HG03442 (cell line): ENCODE data around the gene FXR2.
A peak's percentile ranks its signal among the peaks of the same experiment; 100 is the strongest.

Experiments
- ATAC-seq: cut with Tn5 transposase; IDR thresholded peaks from one replicate; pipeline ENCODE4 v1.9.1; 2021; ENCODE audit warnings: mild to moderate bottlenecking, moderate library complexity; ENCODE audit not compliant: unreplicated experiment

FXR2 gene

GRCh38 chr17:7573324-7574080 lies 41.2 kb downstream of the FXR2 start:
- peak; percentile 23 for ATAC-seq

- ATAC-seq = peak; percentile 1
These were observed 41.9 kb downstream of the FXR2 start for GRCh38 chr17:7572588-7573323.

GRCh38 chr17:7572338-7572587 lies 42.4 kb downstream of the FXR2 start:
- ATAC-seq = peak; percentile 85

GRCh38 chr17:7570351-7570750 lies 44.3 kb downstream of the FXR2 start:
- ATAC-seq = no peak

GRCh38 chr17:7569571-7569970 lies 45.1 kb downstream of the FXR2 start:
- no peak for ATAC-seq

GRCh38 chr17:7563115-7563869 lies 51.4 kb downstream of the FXR2 start:
- ATAC-seq = no peak

GRCh38 chr17:7562208-7562605 lies 52.5 kb downstream of the FXR2 start:
- no peak for ATAC-seq

DNA sequence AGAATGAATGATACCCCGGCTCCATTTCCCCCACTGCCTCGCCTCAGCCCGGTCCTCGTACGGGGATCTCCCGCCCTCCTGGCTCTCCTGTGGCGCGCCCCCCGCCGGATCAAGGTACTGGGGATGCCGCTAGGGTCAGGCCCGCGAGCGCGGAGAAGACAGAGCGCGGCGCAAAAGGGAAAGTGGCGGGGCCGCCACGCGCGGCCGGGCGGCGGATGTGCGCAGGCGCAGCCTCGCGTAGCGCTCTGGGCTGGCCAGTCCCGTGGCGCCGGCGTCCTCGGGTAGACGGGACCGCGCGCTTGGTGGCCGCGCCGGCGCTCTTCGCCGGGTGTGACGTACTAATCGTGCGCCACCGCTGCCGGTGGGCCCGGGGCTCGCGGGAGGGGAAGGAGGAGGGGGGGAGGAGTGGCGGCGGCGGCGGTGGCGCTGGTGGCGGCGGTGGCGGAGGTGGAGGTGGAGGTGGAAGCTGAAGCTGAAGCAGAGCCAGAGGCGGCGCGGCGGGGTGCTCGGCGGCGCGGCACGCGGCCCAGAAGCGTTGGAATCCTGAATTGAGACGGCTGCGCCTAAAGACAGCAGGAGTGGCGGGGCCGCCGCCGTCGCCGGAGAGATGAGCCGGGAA lies 53.0 kb downstream of the FXR2 start, which contains the start of gene SENP3:
SENP3 (plus strand) TSS at position 331 of the 619 bp plus-strand sequence. CDS start 1,158 bp downstream, outside the sequence.
- peak; percentile 59 for ATAC-seq

DNA sequence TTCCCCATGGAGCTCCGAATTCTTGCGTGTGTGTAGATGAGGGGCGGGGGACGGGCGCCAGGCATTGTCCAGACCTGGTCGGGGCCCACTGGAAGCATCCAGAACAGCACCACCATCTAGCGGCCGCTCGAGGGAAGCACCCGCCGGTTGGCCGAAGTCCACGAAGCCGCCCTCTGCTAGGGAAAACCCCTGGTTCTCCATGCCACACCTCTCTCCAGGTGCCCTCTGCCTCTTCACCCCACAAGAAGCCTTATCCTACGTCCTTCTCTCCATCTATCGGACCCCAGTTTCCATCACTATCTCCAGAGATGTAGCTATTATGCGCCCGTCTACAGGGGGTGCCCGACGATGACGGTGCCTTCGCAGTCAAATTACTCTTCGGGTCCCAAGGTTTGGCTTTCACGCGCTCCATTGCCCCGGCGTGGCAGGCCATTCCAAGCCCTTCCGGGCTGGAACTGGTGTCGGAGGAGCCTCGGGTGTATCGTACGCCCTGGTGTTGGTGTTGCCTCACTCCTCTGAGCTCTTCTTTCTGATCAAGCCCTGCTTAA lies 53.6 kb downstream of the FXR2 start:
- peak; percentile 47 for ATAC-seq

DNA sequence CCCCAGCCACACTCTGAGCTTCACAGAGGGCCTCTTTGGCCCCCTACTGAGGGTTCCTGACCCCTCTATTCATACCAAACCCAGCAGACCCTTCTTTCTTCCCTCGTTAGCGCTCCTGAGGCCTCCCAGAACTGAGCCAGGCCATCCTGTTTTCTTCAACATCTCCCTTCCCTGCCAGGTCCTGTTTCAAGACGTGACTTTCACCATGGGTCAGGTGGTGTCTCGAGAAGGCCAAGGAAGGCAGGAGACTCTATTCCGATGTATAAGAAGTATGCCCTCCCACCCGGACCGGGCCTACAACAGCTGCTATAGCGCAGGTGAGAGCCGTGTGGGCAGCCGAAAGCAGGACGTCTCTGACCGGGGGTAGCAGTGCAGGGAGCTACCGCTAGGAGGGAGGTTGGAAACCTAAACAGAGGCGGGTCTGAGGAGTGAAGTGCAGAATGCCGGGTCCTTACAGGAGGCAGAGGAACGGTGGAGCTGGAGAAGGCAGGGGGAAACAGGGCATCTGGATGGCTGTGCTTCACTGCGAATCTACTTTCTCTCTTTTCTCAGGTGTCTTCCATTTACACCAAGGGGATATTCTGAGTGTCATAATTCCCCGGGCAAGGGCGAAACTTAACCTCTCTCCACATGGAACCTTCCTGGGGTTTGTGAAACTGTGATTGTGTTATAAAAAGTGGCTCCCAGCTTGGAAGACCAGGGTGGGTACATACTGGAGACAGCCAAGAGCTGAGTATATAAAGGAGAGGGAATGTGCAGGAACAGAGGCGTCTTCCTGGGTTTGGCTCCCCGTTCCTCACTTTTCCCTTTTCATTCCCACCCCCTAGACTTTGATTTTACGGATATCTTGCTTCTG lies 54.3 kb downstream of the FXR2 start:
- no peak for ATAC-seq

- no peak for ATAC-seq
These were observed 55.2 kb downstream of the FXR2 start for GRCh38 chr17:7559320-7560171.

GRCh38 chr17:7558544-7559319 lies 56.0 kb downstream of the FXR2 start, which contains the start of gene TNFSF13:
Gene TNFSF13, plus strand, starts transcription at chr17:7558750. Its CDS starts 290 bp downstream, at chr17:7559040.
- no peak for ATAC-seq

DNA sequence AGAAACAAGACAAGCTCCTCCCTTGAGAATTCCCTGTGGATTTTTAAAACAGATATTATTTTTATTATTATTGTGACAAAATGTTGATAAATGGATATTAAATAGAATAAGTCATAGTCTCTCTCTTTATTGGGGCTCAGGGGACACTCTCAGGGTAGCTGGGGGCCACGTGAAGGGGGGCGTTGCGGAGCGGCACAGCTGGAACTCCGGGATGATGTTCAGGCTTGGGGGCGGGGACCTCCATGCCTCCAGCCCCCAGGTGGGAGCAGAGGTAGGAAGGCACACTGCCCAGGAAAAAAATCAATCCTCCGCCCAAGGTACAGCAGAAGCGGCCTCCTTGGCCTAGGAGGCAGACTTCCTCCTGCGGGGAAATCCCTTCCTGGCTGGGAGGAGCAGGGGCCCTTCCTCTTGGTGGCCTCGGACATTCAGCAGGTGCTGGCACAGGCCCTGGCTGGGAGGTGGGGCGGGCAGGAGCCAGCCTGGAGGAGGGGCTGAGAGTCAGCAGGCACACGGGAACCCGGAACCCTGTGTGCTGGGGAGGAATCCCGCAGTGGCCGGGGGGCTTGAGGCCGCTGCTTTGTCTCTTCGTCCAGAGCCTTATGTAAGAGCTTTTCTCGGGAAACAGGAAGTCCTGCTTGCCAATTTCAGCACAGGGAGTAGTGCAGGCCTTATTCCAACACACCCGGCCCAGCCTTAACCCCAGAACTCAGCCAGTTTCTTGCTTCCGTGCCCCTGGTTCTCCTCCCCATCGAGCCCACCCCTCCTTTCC lies 56.7 kb downstream of the FXR2 start:
- no peak for ATAC-seq

DNA sequence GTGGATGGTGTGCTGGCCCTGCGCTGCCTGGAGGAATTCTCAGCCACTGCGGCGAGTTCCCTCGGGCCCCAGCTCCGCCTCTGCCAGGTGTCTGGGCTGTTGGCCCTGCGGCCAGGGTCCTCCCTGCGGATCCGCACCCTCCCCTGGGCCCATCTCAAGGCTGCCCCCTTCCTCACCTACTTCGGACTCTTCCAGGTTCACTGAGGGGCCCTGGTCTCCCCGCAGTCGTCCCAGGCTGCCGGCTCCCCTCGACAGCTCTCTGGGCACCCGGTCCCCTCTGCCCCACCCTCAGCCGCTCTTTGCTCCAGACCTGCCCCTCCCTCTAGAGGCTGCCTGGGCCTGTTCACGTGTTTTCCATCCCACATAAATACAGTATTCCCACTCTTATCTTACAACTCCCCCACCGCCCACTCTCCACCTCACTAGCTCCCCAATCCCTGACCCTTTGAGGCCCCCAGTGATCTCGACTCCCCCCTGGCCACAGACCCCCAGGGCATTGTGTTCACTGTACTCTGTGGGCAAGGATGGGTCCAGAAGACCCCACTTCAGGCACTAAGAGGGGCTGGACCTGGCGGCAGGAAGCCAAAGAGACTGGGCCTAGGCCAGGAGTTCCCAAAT lies 57.4 kb downstream of the FXR2 start:
- no peak for ATAC-seq

DNA sequence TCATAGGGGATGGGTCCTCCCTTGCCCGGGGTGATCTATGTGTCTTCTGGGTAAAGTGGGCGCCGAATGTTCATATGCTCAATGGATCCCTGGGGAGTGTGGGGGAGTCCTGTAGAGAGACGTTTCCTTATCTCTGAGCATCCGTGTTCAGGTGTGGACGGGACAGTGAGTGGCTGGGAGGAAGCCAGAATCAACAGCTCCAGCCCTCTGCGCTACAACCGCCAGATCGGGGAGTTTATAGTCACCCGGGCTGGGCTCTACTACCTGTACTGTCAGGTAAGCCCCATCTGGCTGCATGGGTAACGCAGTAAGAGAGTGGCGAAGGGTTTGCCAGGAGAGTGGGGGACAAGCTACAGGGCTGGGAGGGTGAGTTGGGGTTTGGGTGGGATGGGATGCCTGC lies 58.1 kb downstream of the FXR2 start:
- no peak for ATAC-seq

DNA sequence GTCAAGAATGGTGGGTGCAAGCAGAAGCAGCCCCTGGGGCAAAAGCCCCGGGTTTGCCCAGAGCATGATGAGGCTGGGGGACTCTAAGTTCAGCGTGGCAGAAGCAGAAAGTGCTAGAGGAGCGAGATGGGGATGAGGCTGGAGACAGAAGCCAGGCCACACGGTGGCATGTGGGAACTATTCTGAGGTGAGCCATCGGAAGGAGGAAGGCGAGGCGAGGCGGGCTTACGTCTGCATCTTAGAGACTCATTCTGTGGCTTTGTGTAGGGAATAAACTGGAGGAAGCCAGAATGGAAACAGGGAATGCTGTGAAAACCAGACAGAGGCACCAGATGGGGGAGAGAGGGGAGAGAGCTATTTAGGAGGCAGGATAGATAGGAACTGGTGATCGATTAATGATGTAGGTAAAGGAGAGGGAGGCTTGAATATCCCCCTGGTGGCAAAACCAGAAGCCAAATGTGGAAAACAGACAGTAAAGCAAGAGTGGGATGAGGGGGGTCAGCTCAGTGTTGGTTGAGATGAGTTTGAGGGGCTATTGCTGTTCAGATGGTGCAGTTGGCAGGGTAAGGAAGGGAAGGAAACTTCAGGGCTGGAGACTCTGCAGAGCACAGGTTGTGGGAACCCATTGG lies 59.3 kb downstream of the FXR2 start:
- no peak for ATAC-seq

- no peak for ATAC-seq
These were observed 61.3 kb downstream of the FXR2 start for GRCh38 chr17:7553356-7553755.
